ENCODE results near the gene CYP26B1.

CYP26B1 gene, protein sequence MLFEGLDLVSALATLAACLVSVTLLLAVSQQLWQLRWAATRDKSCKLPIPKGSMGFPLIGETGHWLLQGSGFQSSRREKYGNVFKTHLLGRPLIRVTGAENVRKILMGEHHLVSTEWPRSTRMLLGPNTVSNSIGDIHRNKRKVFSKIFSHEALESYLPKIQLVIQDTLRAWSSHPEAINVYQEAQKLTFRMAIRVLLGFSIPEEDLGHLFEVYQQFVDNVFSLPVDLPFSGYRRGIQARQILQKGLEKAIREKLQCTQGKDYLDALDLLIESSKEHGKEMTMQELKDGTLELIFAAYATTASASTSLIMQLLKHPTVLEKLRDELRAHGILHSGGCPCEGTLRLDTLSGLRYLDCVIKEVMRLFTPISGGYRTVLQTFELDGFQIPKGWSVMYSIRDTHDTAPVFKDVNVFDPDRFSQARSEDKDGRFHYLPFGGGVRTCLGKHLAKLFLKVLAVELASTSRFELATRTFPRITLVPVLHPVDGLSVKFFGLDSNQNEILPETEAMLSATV

DNA sequence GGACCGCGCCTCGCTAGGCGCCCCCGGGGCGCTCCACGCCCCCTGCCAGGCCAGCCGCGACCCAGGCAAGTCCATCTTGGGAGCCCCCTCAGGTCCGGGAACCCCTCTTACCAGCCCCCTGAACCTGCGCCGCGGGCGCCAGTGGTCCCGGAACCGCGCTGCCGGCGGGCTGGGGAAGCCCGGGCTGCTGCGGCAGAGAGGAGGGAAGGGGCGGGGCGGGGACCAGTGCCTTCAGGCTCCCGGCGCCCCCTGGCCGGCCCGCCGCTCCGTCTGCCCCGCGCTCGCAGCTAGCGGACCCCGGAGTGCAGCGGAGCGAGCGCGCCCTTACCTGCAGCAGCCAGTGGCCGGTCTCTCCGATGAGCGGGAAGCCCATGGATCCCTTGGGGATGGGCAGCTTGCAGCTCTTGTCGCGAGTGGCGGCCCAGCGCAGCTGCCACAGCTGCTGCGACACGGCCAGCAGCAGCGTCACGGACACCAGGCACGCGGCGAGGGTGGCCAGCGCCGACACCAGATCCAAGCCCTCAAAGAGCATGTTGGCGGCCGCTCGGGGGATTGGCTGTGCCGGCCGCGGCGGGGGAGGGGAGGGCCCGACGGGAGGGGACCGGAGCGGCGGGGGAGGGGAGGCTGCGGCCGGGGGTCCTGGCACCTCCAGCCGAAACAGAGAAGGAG lies at the start of gene CYP26B1:
TSS of gene CYP26B1 (minus strand) at position 560 of the 669 bp plus-strand sequence. CDS start at position 532, 28 bp downstream.
- no peak for DNase-seq

DNA sequence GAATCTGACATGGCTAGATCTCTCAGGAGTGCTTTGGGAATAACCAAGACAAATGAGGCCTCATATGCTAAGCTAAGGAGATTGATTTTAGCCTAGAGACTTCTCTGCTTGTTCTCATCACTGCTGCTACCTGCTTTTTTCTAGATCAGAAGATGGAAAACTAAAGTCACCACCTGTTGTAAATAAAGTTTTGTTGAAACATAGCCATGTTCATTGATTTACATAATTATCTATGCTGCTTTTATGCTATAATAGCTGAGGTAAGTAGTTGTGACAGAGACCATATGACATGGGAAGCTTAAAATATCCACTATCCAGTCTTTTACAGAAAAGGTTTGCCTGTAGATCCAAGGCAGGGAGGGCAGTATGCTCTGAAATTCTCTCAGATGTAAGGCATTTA lies 46.1 kb upstream of the CYP26B1 start:
- DNase-seq, result no peak

DNA sequence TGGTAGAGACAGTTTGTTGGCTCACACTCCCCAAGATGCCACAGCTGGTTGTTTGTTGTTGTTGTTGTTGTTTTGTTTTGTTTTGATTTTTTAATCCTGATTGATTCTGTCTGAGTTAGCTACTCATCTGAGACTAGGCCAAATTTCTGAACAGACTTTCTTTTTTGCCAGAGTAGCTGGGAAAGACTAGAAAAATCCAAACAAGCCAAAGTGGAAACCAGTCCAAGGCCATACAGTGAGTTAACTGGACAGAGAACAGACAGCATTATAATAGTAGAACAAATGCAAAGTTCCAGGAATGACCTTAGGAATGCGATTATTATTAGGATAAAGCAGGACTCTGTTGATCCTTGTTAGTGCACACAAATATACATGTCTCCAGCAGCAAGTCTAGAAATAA lies 43.8 kb upstream of the CYP26B1 start:
- no peak for DNase-seq

DNA sequence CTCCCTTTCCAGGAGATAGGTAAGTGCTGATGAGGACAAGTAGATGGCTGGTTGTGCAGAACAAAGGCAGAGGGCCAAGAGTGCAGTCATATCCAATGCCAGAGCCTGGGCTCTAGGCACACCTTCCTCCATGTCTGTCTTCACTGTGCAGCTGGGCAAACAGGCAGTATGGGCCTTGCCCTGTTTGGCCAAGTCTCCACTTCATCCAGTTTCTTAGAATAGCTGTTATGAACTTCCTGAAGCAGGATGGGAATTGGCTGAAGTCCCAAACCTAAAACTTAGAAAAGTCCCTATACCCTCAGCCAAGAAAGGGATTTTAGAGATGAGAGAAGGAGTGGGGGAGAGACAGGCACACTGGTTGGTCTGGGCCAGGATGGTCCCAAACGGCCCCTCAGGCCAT lies 37.5 kb upstream of the CYP26B1 start:
- no peak for DNase-seq

DNA sequence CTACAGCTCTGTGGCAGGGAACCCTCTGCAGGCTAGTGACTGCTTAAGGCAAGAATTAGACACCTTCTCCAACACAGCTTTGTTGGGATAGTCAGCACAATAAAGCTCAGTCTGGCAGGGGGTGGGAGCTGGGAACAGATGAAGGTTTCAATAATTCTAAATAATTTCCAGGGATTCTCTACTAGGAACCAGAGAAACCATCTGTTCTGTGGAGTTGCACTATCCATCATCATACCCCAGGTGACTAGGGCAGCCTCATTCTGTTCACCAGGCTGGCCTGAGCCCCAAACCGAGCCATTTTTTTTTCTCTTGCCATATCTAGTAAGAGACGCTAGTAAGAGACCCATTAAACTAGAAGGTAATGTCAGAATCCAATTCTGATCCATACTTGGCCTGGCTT lies 35.8 kb upstream of the CYP26B1 start:
- no peak for DNase-seq

DNA sequence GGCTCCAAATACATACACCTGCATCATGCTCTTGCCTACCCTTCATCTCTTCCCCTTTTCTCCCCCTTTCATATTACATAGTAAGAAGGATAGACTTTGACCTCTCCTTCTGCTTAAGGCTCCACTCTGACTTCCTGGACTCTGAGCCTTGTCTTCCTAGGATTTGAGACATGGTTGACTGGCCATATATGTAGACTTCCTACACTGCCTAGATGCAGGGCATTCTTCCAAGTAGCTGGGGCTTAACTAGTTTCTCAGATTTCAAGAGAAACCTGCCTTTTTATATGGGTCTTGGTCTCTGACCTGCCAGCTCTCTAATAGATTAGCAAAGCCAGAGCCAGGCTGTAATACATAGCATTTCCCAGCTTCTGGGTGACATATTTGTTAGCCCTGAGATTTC lies 35.4 kb upstream of the CYP26B1 start:
- DNase-seq, result no peak

DNA sequence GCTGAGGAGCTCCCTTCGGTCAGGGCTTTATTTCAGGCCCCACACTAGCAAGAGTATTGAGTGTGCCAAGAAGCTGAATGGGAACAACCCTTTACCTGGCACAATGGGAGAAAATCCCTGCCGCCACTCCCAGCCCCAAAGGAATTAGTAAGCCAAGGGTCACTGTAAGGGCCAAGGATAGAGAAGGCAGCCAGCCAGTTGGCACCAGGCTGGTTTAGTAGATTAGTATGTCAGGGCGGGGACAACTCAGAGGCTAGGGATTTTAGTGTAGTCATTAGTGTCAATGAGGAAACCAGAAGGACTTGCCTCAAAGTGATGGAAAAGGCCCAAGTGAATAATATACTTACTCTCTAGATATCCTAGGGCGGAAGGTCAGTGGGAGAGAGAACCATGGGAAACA lies 34.9 kb upstream of the CYP26B1 start:
- no peak for DNase-seq

DNA sequence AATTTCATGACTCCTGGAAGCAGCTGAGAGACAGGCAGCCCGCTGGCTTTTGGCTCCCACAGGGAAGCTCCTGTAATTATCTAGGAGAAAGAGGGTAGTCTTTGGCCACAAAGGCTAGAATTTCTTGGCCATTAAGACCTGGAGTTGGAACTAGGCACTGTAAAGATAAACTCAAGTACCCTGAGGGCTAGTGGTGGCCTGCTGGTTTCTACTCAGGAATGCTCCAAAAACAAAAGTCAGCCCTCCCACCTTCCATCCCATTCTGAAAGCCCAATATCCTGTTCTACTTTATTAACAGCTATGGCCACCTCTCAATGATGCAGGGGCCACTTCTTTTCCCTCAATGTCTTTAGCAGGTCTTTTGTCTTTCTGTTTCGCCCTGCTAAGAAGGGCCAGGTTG lies 34.0 kb upstream of the CYP26B1 start:
- no peak for DNase-seq

DNA sequence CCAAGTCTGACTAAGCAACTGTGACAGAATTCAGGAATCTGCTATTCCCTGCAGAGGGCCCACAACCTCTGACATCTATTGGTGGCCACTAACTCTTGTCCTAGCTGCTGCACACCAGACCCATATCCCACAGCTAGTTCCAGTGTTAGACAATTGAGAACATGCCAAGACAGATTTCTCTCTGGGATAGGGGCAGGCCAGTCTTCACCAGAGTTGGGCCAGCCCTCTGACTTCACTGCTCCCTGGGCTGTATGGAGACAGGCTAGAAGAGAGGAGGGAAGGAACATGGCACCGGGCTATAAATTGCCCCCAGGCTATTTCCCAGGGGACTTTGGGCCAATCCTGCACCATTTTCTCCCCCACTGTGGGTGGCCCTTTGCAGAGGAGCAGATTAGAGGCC lies 32.7 kb upstream of the CYP26B1 start:
- no peak for DNase-seq

DNA sequence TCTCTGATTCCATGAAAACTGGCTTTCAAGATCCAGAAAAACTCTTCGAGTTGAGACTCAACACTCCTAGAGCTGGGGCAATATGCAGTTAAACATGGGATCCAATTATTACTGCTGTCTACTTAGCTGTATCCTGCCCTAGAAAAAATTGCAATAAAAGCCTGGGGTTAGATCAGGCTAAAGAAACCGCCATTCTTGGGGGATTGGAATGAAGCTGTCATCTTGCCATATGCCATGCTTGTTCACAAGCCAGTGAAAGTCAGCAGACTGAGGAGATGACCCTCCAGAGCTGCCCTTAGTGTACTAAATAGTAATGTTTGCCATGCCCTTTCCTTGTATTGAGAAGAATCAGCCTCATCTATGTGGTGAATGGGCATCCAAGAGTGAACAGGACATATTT lies 30.9 kb upstream of the CYP26B1 start:
- DNase-seq, result no peak

DNA sequence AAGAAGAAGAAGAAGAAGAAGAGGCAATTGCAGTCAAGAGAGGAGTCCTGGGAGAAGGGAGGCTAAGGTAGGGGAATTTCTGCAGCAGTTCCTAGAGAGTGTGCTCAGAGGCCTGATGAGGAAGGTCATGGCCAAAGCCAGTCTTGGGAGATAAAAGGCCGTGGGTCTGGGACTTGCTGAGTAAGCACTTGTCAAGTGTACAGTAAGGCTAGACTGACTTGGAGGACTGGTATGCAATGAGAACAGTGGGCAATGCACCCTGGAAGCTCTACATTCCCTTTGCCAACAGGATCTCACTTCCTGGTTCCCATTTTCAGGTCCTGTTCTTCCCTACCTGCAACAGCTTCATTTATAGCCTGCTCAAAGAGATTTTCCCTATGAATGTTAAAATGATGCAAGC lies 28.6 kb upstream of the CYP26B1 start:
- no peak for DNase-seq

DNA sequence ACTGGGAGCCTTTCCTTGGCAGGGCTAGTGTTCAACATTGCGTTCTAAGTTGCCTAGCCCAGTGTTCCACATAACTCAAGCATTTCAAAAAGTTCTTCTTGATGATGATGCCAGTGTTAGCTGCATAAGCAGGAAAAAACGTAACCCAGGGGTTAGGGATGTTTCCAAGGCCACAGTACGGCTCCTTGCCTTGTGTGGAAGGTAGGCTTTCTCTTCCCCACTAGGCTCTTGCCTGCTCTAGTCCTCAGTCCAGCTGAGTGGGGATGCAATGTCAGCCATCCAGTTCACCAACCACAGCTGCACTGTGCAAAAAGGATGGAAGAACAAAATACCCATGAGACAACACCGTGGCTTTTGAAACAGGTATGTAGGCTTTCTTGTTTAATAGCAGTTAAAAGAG lies 28.0 kb upstream of the CYP26B1 start:
- DNase-seq, result no peak

DNA sequence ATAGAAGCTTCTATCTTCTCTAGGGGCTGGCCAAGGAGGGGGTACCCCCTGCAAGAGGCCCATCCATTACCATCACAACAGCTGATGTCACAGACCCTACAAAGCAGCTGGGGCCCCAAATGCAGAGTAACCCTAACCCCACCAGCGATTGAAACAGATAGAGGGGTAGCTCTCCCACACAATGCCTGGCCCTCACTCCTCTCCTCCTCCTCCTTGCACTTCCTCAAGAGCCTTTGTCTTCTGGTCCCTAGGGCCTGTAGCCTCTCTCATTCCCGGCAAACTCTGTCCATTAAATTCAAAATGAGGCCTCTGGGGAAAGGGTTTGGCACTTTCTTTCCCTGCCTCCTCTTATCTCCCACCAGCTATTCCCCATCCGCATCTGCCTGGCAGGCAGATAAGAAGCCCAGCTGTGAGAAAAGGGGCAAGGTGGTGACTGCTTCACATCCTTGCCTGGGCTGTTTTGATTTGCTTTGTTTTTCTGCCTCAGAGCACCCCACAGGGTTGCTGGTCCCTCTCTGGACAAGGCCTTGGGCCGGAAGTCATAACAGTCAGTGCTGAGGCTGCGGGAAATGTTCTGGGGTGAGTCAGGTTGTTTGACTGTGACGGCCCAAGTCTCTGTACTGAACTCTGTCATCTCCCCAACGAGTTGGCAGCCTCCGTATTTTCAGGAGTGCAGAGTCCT lies 26.1 kb upstream of the CYP26B1 start:
- no peak for DNase-seq

DNA sequence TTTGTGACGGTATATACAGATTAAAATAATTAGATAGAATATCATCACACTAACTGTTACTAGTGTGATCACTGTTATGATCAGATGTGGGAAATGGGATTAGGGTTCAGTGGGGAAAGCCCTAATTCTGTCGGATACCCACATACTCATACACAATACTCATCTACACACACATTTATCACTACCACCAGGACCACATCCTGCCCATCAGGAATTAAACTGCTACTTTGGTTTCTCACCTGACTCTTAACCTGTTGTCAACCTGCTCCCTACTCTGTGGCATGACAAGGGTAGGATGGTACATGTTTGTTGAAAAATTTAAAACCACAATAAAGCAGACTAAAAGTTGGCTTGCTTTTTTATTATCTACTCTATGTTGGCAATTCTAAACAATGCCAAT lies 24.8 kb upstream of the CYP26B1 start:
- no peak for DNase-seq

DNA sequence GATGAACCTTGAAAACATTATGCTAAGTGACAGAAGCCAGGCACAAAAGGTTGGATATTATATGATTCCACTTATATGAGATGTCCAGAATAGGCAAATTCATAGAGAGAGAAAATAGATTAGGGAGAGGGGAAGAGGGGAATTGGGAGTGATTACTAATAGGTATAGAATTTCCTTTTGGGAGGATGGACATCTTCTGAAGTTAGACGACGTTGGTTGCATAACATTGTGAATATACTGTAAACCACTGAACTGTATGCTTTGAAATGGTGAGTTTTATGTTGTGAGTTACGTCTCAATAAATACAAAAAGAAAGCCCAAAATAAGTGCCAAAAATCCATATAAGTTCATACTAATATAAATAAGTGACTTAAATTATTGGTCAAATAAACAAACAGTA lies 18.6 kb upstream of the CYP26B1 start:
- DNase-seq, result no peak

DNA sequence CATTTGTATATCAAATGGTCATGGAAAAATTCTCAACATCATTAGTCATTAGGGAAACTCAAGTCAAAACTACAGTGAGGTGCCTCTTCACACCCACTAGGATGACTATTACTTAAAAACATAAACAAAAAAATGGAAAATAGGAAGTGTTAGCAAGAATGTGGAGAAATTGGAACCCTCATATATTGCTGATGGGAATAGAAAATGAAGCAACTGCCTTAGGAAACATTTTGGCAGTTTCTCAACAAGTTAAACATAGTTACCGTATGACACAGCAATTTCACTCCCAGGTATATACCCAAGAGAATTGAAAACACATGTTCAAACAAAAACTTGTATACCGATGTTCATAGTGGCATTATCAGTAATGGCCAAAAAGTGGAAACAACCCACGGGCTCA lies 18.1 kb upstream of the CYP26B1 start:
- no peak for DNase-seq

DNA sequence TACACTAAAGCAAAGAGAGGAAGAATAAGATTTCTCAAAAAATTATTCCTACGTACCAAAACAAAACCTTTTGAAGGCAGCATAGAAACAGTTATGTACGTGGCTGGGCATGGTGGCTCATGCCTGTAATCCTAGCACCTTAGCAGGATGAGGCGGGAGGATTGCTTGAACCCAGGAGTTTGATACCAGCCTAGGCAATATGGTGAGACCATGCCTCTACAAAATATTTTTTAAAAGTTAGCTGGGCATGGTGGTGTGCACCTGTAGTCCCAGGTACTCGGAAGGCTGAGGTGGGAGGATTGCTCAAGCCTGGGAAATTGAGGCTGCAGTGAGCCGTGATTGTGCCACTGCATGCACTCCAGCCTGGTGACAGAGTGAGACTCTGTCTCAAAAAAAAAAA lies 14.9 kb upstream of the CYP26B1 start:
- DNase-seq, result no peak

DNA sequence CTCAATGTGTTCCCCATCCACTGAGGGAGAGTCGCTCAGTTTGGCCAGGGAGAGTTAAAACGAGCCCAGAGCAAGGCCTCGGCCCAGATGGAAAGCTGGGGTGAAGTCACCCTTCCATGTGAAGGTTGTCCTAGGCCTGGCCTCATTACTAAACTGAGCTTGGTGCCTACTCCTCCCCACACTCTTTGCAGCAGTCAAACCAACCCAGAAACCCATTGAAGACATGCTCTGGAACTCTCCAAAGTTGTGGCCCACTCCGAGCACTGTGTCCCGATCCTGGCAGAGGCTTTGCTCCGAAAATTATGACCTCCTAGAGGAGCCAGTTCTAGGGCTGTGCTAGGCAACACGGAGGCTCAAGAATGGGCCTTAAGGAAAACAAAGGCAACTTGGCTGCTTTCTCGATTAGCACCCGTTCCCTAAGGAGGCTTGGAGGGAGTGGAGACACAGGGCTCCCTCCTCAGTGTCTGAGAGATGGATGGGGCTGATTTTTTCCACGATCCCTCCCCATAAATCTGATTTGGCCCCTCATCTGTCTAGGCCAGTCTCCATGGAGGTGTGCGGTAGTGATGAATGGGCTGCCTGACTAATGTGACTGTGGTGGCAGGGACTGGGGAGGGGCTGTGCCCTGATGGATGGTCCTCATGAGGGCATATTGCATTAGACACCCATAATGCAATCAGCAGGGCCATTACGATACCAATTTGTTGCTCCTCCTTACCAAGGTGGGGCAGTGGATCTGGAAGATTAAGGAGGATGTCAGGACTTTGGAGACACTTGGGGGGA lies 11.7 kb upstream of the CYP26B1 start:
- DNase-seq, result no peak

DNA sequence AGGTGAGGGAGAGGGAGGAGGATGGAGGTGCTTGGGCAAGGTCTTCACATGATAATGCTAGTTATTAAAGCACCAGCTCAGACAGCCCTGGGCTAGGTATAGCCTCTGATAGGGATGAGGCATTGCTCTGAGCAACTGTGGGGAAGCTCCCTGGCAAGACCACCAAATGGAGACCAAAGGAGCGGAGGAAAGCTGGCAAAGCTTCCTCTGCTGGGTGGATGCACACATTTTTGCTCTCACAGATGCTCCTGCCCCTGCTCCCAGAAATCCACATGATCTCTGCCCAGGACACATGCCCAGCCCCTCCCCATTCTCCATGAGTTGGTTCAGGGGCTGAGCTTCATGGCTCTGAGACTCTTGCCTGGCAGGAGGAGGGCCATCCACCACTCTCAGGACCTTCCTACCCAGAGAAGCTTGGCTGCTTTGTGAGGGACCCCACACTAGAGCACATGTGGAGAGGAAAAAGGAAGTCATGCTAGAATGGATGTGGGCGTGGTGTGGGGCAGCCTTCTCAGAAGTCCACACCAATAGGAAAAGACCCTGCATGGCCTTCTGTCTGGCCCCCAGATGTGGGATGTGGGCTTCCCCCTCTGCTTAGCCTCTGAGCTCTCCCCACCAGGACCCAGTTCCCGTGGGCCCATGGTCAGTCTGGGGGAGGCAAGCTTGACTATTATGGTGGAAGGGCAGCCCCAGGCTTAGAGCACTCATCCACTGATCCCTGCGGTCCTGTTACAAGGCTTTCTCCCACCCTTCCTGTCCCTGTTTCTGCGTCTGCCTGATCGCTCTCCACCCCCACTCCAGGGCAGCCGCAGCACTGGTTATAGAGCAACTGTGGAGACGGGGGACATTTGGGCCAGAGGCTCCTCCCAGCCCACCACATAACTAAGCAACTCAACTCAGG lies 10.5 kb upstream of the CYP26B1 start:
- no peak for DNase-seq

DNA sequence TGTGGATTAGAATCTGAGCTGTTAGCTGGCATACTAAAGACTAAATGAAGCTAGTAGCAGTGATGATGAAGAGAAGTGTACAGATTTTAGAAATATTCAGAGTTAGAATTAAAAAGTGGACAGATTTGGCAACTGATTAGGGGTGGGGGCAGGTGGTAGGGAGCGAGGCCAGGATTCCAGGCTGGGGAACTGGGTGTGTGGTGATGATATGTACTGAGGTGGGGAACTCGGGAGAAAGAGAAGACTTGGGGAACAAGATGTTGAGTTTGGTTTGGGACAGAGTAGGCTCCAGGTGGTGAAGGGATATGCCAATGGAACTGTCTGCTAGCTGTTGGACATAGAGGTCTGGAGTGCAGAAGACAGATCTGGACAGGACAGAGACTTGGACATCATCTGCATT lies 9.2 kb upstream of the CYP26B1 start:
- DNase-seq, result no peak

DNA sequence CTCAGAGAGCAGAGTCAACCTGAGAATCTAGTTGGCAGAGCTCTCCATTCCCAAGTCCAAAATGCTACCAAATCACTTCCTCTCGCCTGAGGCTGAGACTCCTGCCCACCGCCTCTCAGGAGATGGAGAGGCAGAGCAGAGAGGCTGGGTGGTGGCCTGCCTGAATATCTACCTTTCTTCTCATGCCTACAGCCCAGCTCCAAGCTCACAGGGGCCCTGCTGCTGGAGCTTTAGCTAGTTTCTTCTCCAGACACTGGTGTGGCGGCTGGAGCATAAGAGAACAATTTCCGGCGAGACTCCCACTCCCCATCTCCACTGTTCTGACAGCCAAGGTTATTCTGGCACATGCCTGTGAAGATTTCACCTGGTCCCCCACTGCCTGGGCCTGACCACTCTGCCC lies 8.1 kb upstream of the CYP26B1 start:
- no peak for DNase-seq

DNA sequence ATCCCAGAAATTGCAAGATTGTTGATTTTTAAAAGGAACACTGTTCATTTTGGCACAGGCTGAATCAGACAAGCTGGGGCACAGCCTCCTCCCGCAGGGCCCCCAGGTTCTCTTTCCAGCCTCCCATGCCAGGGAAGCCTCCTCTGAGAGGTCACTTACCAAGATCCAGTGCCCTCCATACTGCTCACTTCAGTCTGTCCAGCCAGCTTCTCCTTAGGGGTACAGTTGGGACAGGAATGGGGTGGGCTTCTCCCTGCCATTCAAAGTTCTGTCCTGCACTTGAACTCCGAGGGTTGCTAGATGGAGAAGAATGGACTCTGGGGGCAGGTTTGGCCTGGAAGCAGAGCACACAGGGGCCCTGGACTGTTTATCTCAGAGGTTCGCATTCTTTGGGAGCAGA lies 7.5 kb upstream of the CYP26B1 start:
- no peak for DNase-seq

All from CD4-positive, alpha-beta T cell treated with Interleukin-12 subunit alpha and Interleukin-12 subunit beta, for 1 hour (primary cell).